Measurements from ENCODE around the gene CAMK2A. TPM values are rescaled to one million over a fixed set of nuclear protein-coding genes. Genes with fewer than 3 reads are reported as not detected.

CAMK2A gene
- total and polyA plus RNA-seq, 4 donors, result under 0.01 TPM; not detected in 3

DNA sequence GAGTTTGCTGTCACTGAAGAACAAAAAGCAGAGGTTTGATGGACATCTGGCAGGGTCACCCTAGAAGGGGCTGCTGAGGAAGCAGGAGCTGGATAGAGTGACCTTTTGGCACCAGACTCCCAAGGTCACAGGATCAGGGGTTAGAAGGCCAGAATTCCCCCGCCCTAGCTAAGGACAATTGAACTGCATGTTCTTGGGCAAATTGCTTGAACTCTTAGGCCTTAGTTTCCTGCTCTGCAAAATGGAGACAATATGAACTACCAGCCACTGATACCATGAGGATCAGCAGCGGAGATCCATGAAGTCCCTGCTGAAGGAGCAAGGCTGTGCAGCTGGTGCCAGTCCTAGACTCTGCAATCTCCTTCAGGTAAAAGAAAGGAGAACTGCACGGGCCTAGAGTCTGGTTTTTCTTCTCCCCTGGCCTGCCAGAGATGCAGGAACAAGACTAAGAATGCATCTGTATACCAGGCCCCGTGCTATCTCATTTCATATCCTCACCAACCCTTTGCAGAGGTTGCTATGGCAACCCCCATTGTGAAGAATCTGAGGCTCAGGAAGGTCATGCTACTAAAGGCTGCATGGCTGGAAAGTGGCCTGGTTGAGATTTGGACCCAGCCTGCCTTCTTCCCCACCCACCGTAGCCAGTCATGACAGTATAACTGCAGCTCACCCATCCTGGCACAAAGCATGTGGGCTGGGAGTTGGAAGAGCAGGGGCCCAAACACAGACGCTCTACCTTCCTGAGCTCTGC, 33.7 kb downstream of the CAMK2A start:
- Histone ChIP-seq H3K4me3 (ENCODE audit: low read depth in 1 of 3, low read length in 3 of 3) (no peak overlapping the region), H3K9me3 (ENCODE audit: control insufficient read depth in 4 of 4, low read length in 3 of 4) (no peaks in the 10 kb centered on the region), H3K4me1 (ENCODE audit: control insufficient read depth in 4 of 4, insufficient read depth in 4 of 4, low read length in 3 of 4) (no peaks in the 10 kb centered on the region), H3K27me3 (ENCODE audit: control insufficient read depth in 4 of 4, insufficient read depth in 4 of 4, low read length in 3 of 4) (no peaks in the 10 kb centered on the region), H3K9ac (ENCODE audit: low read depth in 1 of 2, low read length in 2 of 2) (no peak overlapping the region), H3K36me3 (ENCODE audit: control insufficient read depth in 4 of 4, insufficient read depth in 3 of 4, low read depth in 1 of 4, low read length in 3 of 4) (no peaks in the 10 kb centered on the region), H3K27ac (ENCODE audit: low read depth in 1 of 2, low read length in 2 of 2) (no peak overlapping the region)
- TF ChIP-seq NR2F2 (IDR thresholded peaks at IDR 0.05) (peak; percentile 76), YY1 (IDR thresholded peaks at IDR 0.05) (no peak)
- DNase-seq (ENCODE audit: low spot score), result no peak
- WGBS, result 88% methylated on average over 6 of the region's 6 CpGs

DNA sequence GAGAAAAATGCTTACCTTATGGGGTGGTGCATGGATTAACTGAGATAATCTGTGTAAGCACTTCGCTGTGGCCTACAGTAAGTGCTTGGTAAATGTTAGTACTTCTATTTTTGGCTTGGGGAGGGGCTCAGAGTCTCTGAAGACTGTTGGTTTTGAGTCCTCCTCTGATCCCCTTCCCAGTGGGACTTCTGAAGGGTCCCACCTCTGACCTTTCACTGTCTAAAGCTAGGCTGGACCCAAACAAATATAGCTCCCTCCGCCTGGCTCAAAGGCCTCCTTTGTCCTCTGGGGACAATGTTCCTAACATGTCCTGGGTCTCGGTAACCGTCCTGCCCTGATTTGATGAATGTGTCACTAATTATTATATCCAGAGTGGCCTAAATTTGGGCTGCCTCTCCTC, 34.8 kb downstream of the CAMK2A start:
- Histone ChIP-seq H3K27me3 (ENCODE audit: control insufficient read depth in 4 of 4, insufficient read depth in 4 of 4, low read length in 3 of 4) (no peaks in the 10 kb centered on the region), H3K4me3 (ENCODE audit: low read depth in 1 of 3, low read length in 3 of 3) (no peak overlapping the region), H3K4me1 (ENCODE audit: control insufficient read depth in 4 of 4, insufficient read depth in 4 of 4, low read length in 3 of 4) (no peaks in the 10 kb centered on the region), H3K36me3 (ENCODE audit: control insufficient read depth in 4 of 4, insufficient read depth in 3 of 4, low read depth in 1 of 4, low read length in 3 of 4) (no peaks in the 10 kb centered on the region), H3K27ac (ENCODE audit: low read depth in 1 of 2, low read length in 2 of 2) (no peak overlapping the region), H3K9ac (ENCODE audit: low read depth in 1 of 2, low read length in 2 of 2) (no peak overlapping the region), H3K9me3 (ENCODE audit: control insufficient read depth in 4 of 4, low read length in 3 of 4) (no peaks in the 10 kb centered on the region)
- no peak for DNase-seq (ENCODE audit: low spot score)
- TF ChIP-seq RAD21 (IDR thresholded peaks at IDR 0.05) (no peak), GABPA (IDR thresholded peaks at IDR 0.05 in 1 of 2, conservative IDR thresholded peaks at IDR 0.05 in 1 of 2) (no peak), HNF4G (IDR thresholded peaks at IDR 0.05) (no peak), SP1 (IDR thresholded peaks at IDR 0.05) (no peak), TAF1 (conservative IDR thresholded peaks at IDR 0.05) (no peak), NR2F2 (IDR thresholded peaks at IDR 0.05) (no peak), YY1 (IDR thresholded peaks at IDR 0.05) (no peak), FOXA1 (IDR thresholded peaks at IDR 0.05) (no peak), EGR1 (IDR thresholded peaks at IDR 0.05; ENCODE audit: low read depth in 2 of 2) (no peak), JUND (IDR thresholded peaks at IDR 0.05) (no peak), RXRA (IDR thresholded peaks at IDR 0.05) (no peak), FOXA2 (IDR thresholded peaks at IDR 0.05) (no peak), HNF4A (conservative IDR thresholded peaks at IDR 0.05) (no peak)
- TF ChIP-seq, protein P1, sequence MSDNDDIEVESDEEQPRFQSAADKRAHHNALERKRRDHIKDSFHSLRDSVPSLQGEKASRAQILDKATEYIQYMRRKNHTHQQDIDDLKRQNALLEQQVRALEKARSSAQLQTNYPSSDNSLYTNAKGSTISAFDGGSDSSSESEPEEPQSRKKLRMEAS (IDR thresholded peaks at IDR 0.05), result no peak
- TF ChIP-seq, protein P2, sequence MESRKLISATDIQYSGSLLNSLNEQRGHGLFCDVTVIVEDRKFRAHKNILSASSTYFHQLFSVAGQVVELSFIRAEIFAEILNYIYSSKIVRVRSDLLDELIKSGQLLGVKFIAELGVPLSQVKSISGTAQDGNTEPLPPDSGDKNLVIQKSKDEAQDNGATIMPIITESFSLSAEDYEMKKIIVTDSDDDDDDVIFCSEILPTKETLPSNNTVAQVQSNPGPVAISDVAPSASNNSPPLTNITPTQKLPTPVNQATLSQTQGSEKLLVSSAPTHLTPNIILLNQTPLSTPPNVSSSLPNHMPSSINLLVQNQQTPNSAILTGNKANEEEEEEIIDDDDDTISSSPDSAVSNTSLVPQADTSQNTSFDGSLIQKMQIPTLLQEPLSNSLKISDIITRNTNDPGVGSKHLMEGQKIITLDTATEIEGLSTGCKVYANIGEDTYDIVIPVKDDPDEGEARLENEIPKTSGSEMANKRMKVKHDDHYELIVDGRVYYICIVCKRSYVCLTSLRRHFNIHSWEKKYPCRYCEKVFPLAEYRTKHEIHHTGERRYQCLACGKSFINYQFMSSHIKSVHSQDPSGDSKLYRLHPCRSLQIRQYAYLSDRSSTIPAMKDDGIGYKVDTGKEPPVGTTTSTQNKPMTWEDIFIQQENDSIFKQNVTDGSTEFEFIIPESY (IDR thresholded peaks at IDR 0.05), result no peak
- TF ChIP-seq, protein P3, sequence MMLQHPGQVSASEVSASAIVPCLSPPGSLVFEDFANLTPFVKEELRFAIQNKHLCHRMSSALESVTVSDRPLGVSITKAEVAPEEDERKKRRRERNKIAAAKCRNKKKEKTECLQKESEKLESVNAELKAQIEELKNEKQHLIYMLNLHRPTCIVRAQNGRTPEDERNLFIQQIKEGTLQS (IDR thresholded peaks at IDR 0.05), result no peak
- TF ChIP-seq, protein P4, sequence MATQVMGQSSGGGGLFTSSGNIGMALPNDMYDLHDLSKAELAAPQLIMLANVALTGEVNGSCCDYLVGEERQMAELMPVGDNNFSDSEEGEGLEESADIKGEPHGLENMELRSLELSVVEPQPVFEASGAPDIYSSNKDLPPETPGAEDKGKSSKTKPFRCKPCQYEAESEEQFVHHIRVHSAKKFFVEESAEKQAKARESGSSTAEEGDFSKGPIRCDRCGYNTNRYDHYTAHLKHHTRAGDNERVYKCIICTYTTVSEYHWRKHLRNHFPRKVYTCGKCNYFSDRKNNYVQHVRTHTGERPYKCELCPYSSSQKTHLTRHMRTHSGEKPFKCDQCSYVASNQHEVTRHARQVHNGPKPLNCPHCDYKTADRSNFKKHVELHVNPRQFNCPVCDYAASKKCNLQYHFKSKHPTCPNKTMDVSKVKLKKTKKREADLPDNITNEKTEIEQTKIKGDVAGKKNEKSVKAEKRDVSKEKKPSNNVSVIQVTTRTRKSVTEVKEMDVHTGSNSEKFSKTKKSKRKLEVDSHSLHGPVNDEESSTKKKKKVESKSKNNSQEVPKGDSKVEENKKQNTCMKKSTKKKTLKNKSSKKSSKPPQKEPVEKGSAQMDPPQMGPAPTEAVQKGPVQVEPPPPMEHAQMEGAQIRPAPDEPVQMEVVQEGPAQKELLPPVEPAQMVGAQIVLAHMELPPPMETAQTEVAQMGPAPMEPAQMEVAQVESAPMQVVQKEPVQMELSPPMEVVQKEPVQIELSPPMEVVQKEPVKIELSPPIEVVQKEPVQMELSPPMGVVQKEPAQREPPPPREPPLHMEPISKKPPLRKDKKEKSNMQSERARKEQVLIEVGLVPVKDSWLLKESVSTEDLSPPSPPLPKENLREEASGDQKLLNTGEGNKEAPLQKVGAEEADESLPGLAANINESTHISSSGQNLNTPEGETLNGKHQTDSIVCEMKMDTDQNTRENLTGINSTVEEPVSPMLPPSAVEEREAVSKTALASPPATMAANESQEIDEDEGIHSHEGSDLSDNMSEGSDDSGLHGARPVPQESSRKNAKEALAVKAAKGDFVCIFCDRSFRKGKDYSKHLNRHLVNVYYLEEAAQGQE (IDR thresholded peaks at IDR 0.05), result no peak
- TF ChIP-seq, protein P5, sequence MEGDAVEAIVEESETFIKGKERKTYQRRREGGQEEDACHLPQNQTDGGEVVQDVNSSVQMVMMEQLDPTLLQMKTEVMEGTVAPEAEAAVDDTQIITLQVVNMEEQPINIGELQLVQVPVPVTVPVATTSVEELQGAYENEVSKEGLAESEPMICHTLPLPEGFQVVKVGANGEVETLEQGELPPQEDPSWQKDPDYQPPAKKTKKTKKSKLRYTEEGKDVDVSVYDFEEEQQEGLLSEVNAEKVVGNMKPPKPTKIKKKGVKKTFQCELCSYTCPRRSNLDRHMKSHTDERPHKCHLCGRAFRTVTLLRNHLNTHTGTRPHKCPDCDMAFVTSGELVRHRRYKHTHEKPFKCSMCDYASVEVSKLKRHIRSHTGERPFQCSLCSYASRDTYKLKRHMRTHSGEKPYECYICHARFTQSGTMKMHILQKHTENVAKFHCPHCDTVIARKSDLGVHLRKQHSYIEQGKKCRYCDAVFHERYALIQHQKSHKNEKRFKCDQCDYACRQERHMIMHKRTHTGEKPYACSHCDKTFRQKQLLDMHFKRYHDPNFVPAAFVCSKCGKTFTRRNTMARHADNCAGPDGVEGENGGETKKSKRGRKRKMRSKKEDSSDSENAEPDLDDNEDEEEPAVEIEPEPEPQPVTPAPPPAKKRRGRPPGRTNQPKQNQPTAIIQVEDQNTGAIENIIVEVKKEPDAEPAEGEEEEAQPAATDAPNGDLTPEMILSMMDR (IDR thresholded peaks at IDR 0.05; ENCODE audit: low read depth, low read length, missing input control), result no peak
- 93% methylated on average over 4 of the region's 4 CpGs for WGBS
